A549 (cell line): ENCODE measurements around the gene FOXP1. TPM values are rescaled to one million over a fixed set of nuclear protein-coding genes. Genes with fewer than 3 reads are reported as not detected.

ENCODE experiments used
- ATAC-seq, 2 experiments: fragments of 200-7000 bp in 1 of 2; fragments of >200 bp in 1 of 2; cut with Nextera tagmentation in 1 of 2; cut with Tn5 transposase in 1 of 2; 3 replicates each; pipeline versions ENCODE4 v1.8.0 to v1.9.1; 2018 to 2020; ENCODE audit warnings: mild to moderate bottlenecking in 1 of 2, moderate library complexity in 1 of 2
- CTCF ChIA-PET: fragments of 300-600 bp; sonication (Branson Sonifier 250); formaldehyde crosslinking; extraction: SDS; loops from one replicate; lab custom pipeline; 2021; ENCODE audit warnings: antibody characterized with exemption, inconsistent platforms; lab: Yijun Ruan, JAX
- POLR2A ChIA-PET: fragments of 350-600 bp; formaldehyde crosslinking; extraction: SDS; loops from one replicate; lab custom pipeline; 2021; ENCODE audit warnings: antibody characterized with exemption, inconsistent platforms; lab: Yijun Ruan, JAX
- DNase-seq, 2 experiments: peaks; one replicate each; pipeline versions ENCODE4 v3.0.0 to v3.0.0-alpha.2; 2011 to 2016; ENCODE audit warnings: low read depth in 1 of 2, low spot score in 1 of 2
- FAIRE-seq: peaks from 2 replicates; lab custom pipeline; 2011; peaks lifted over from hg19 to GRCh38; lab: Jason Lieb, UNC
- H3K27ac ChIP-seq, 2 experiments: fragments of >200 bp; sonication (Bioruptor Twin); formaldehyde crosslinking; 3 replicates each; pipeline ENCODE4 v1.5.1; 2016 to 2017
- H3K4me1 ChIP-seq: fragments of >200 bp; sonication (Bioruptor Twin); formaldehyde crosslinking; 3 replicates; pipeline ENCODE4 v1.6.1; 2016
- H3K4me2 ChIP-seq: fragments of >200 bp; sonication (Bioruptor Twin); formaldehyde crosslinking; 3 replicates; pipeline ENCODE4 v1.6.1; 2016
- H3K4me3 ChIP-seq: fragments of >200 bp; sonication (Bioruptor Twin); formaldehyde crosslinking; 3 replicates; pipeline ENCODE4 v1.5.1; 2016
- H3K9me3 ChIP-seq: fragments of >200 bp; sonication (Bioruptor Twin); formaldehyde crosslinking; 3 replicates; pipeline ENCODE4 v1.6.1; 2016
- ATOH8 ChIP-seq: fragments of 250-450 bp; sonication (Bioruptor Pico); IDR thresholded peaks from 2 replicates; pipeline ENCODE4 v1.5.0; 2020; ENCODE audit warnings: low read depth, mild to moderate bottlenecking, moderate library complexity
- BHLHE40 ChIP-seq: IDR thresholded peaks from 2 replicates; pipeline ENCODE4 v1.6.1; 2012; ENCODE audit warnings: low read depth, low read length, inconsistent platforms
- CTCF ChIP-seq: fragments of >200 bp; sonication (Bioruptor Twin); formaldehyde crosslinking; IDR thresholded peaks from 3 replicates; pipeline ENCODE4 v1.5.1; 2016
- EHF ChIP-seq: fragments of 250-450 bp; sonication (Bioruptor Pico); IDR thresholded peaks from 2 replicates; pipeline ENCODE4 v1.5.0; 2020; ENCODE audit warnings: mild to moderate bottlenecking
- EHMT2 ChIP-seq: fragments of 200-600 bp; sonication (generic); IDR thresholded peaks from 2 replicates; pipeline ENCODE4 v1.6.1; 2016; ENCODE audit warnings: antibody characterized with exemption, low read depth, mild to moderate bottlenecking, moderate library complexity
- FOSL2 ChIP-seq, 2 experiments: fragments of 450-650 bp in 1 of 2; fragments of >200 bp in 1 of 2; sonication (Bioruptor Twin) in 1 of 2; formaldehyde crosslinking; IDR thresholded peaks; 2 replicates each; pipeline versions ENCODE4 v1.5.0 to v1.6.1; 2016 to 2020; ENCODE audit warnings: mild to moderate bottlenecking in 1 of 2, moderate library complexity in 1 of 2
- HMGXB4 ChIP-seq: fragments of 250-450 bp; sonication (Bioruptor Pico); IDR thresholded peaks from 2 replicates; pipeline ENCODE4 v1.5.0; 2021; ENCODE audit warnings: mild to moderate bottlenecking, moderate library complexity, borderline replicate concordance
- JUN ChIP-seq, 2 experiments: fragments of >200 bp; sonication (Bioruptor Twin); formaldehyde crosslinking; IDR thresholded peaks; 2 replicates in 1 of 2; 3 replicates in 1 of 2; pipeline ENCODE4 v1.6.1; 2016 to 2017
- KDM5A ChIP-seq: fragments of 200-600 bp; sonication (generic); IDR thresholded peaks from 2 replicates; pipeline ENCODE4 v1.6.1; 2016; ENCODE audit warnings: antibody characterized with exemption, mild to moderate bottlenecking
- MAFK ChIP-seq: fragments of 450-650 bp; IDR thresholded peaks from 2 replicates; pipeline ENCODE4 v1.6.1; 2014; ENCODE audit not compliant: partially characterized antibody
- MYC ChIP-seq: IDR thresholded peaks from 2 replicates; pipeline ENCODE4 v1.6.1; 2012; ENCODE audit warnings: mild to moderate bottlenecking, inconsistent platforms, low read length, improper control_type of control experiment, borderline replicate concordance
- NFE2L2 ChIP-seq: fragments of 150-350 bp; conservative IDR thresholded peaks from 2 replicates; pipeline ENCODE4 v1.6.1; 2014; ENCODE audit warnings: low read length
- NR3C1 ChIP-seq: fragments of >200 bp; sonication (Bioruptor Twin); formaldehyde crosslinking; IDR thresholded peaks from 3 replicates; pipeline ENCODE4 v1.6.1; 2017
- PBX3 ChIP-seq: IDR thresholded peaks from 2 replicates; pipeline ENCODE4 v1.6.1; 2012
- PHF8 ChIP-seq: fragments of 200-600 bp; sonication (generic); IDR thresholded peaks from 2 replicates; pipeline ENCODE4 v1.6.1; 2016; ENCODE audit warnings: low read depth, mild to moderate bottlenecking, antibody characterized with exemption, moderate library complexity, borderline replicate concordance
- POLR2A ChIP-seq: IDR thresholded peaks from 2 replicates; pipeline ENCODE4 v1.6.1; 2012; ENCODE audit warnings: mild to moderate bottlenecking, low read length
- RFX5 ChIP-seq: fragments of 450-650 bp; IDR thresholded peaks from 2 replicates; pipeline ENCODE4 v1.7.1; 2014; ENCODE audit warnings: antibody characterized with exemption, mild to moderate bottlenecking, moderate library complexity
- RNF2 ChIP-seq: fragments of 200-600 bp; sonication (generic); IDR thresholded peaks from 2 replicates; pipeline ENCODE4 v1.6.1; 2016; ENCODE audit warnings: low read depth, mild to moderate bottlenecking, antibody characterized with exemption, moderate library complexity, borderline replicate concordance
- SMC3 ChIP-seq: fragments of >200 bp; sonication (Bioruptor Twin); formaldehyde crosslinking; IDR thresholded peaks from 3 replicates; pipeline ENCODE4 v1.6.1; 2018; ENCODE audit warnings: inconsistent platforms
- SREBF2 ChIP-seq: fragments of 450-650 bp; IDR thresholded peaks from 2 replicates; pipeline ENCODE4 v1.6.1; 2014; ENCODE audit warnings: mild to moderate bottlenecking, moderate library complexity
- TFCP2L1 ChIP-seq: fragments of 250-450 bp; sonication (Bioruptor Pico); IDR thresholded peaks from 2 replicates; pipeline ENCODE4 v1.5.0; 2021; ENCODE audit warnings: mild to moderate bottlenecking
- TP53 ChIP-seq: fragments of 250-450 bp; sonication (Bioruptor Pico); IDR thresholded peaks from 2 replicates; pipeline ENCODE4 v1.5.0; 2021; ENCODE audit warnings: mild to moderate bottlenecking, moderate library complexity
- USF2 ChIP-seq: fragments of 450-650 bp; IDR thresholded peaks from 2 replicates; pipeline ENCODE4 v1.6.1; 2014; ENCODE audit warnings: antibody characterized with exemption
- ZC3H11A ChIP-seq: fragments of 450-650 bp; IDR thresholded peaks from 2 replicates; pipeline ENCODE4 v1.6.1; 2014; ENCODE audit warnings: antibody characterized with exemption, mild to moderate bottlenecking
- WGBS: methylation state at CpG from one replicate; pipeline ENCODE4 v1.1.6; 2017; ENCODE audit errors: missing lambda C conversion rate; 5-methylcytosine and 5-hydroxymethylcytosine counted together
- polyA plus RNA-seq, 4 experiments: library from polyadenylated mRNA; depleted of rRNA in 3 of 4; stranded (reverse); fragments of >200 nt; fragmentation: RNase III in 1 of 4; extraction: RNeasy Plus Mini Kit Qiagen cat#74134 plus additional on column Dnase treatment in 1 of 4; gene quantifications; 2 replicates in 3 of 4; 3 replicates in 1 of 4; pipeline ENCODE4 v1.2.3, GENCODE V29; 2011 to 2017

The FOXP1 gene
- polyA plus RNA-seq, 2 of the 4 experiments (the other 2 are of a cell fraction), result 12.8 to 13.9 TPM

- WGBS, result 83% methylated on average over 4 of the region's 4 CpGs
Measured at GRCh38 chr3:71191031-71191482, 392.5 kb downstream of the FOXP1 start.

GRCh38 chr3:71189480-71189879, 394.0 kb downstream of the FOXP1 start:
- no peak for FAIRE-seq
- Histone ChIP-seq H3K27ac (no peak overlapping the region), H3K4me2 (no peak overlapping the region), H3K4me3 (no peak overlapping the region), H3K4me1 (peaks cover 17% of the 10 kb centered on the region; the same call in 1 of the 3 replicates), H3K9me3 (0 out of 3 replicates have a peak, but pooled peaks cover 5% of the 10 kb centered on the region)
- no peak for ATAC-seq
- 70% methylated on average over 1 of the region's 1 CpG for WGBS
- ChIA-PET CTCF (interaction anchor here (0.6 kb wide), 1 partner anchor 48 kb away, joined by 4 read pairs; no protein-coding TSS in a partner anchor), POLR2A (no interaction called here)
- TF ChIP-seq JUN (IDR thresholded peaks at IDR 0.05) (no peak), TP53 (CRISPR knock-in tag) (no peak), PBX3 (no peak), RFX5 (no peak), ATOH8 (CRISPR knock-in tag) (no peak), NFE2L2 (no peak), EHMT2 (no peak), BHLHE40 (no peak), POLR2A (no peak), TFCP2L1 (CRISPR knock-in tag) (no peak)
- DNase-seq, result no peak

More at GRCh38 chr3:71191031-71191482, 392.5 kb downstream of the FOXP1 start:
- POLR2A ChIA-PET, result no interaction called here
- Histone ChIP-seq H3K4me1 (peaks cover 24% of the 10 kb centered on the region), H3K4me2 (no peak overlapping the region), H3K4me3 (no peak overlapping the region), H3K27ac (no peak overlapping the region), H3K9me3 (0 out of 3 replicates have a peak, but pooled peaks cover 5% of the 10 kb centered on the region)
- no peak for FAIRE-seq
- no peak for DNase-seq
- CTCF ChIA-PET, result interaction anchor here (0.8 to 1.1 kb wide), 2 partner anchors 88 to 127 kb away, joined by 3 to 4 read pairs; no protein-coding TSS in a partner anchor
- TF ChIP-seq MAFK, result peak; percentile 83
- no peak for TF ChIP-seq SMC3
- no peak for ATAC-seq

- H3K9me3 ChIP-seq, result 0 out of 3 replicates have a peak, but pooled peaks cover 5% of the 10 kb centered on the region
- H3K4me3 ChIP-seq, result no peak overlapping the region
- no peak for DNase-seq
- CTCF ChIA-PET, result no interaction called here
- POLR2A ChIA-PET, result no interaction called here
- no peak overlapping the region for H3K4me2 ChIP-seq
- TF ChIP-seq NR3C1 (no peak), SREBF2 (no peak), FOSL2 (IDR thresholded peaks at IDR 0.05) (no peak), FOSL2 (CRISPR knock-in tag; IDR thresholded peaks at IDR 0.05) (no peak), HMGXB4 (CRISPR knock-in tag) (no peak), ZC3H11A (no peak), USF2 (no peak), RNF2 (no peak), BHLHE40 (no peak), MYC (no peak), JUN (IDR thresholded peaks at IDR 0.05) (no peak), PHF8 (no peak), CTCF (no peak), EHF (CRISPR knock-in tag) (no peak), KDM5A (no peak)
- peaks cover 12% of the 10 kb centered on the region; the same call in 1 of the 3 replicates for H3K4me1 ChIP-seq
- ATAC-seq, result no peak
- FAIRE-seq, result no peak
- WGBS, result 83% methylated on average over 1 of the region's 1 CpG
- no peak overlapping the region for H3K27ac ChIP-seq
Measured at GRCh38 chr3:71187715-71188114, 395.8 kb downstream of the FOXP1 start.
